HepG2 (cell line): ENCODE results near the gene TTF2. TPM values are rescaled to one million over a fixed set of nuclear protein-coding genes. Genes with fewer than 3 reads are reported as not detected.

Experiments used
- CERS6 ChIP-seq: sonication (generic); formaldehyde crosslinking; IDR thresholded peaks from 2 replicates; pipeline ENCODE4 v1.5.0; 2020; ENCODE audit warnings: missing genetic modification reagents
- FOXO4 ChIP-seq: sonication (generic); formaldehyde crosslinking; conservative IDR thresholded peaks from 2 replicates; pipeline ENCODE4 v1.8.1; 2023; ENCODE audit warnings: missing genetic modification reagents
- HNF1B ChIP-seq: sonication (generic); formaldehyde crosslinking; IDR thresholded peaks from 2 replicates; pipeline ENCODE4 v1.5.1; 2020; ENCODE audit warnings: mild to moderate bottlenecking, moderate library complexity, missing genetic modification reagents
- HNRNPLL ChIP-seq: fragments of 200-400 bp; formaldehyde crosslinking; IDR thresholded peaks from 2 replicates; pipeline ENCODE4 v1.6.1; 2017; ENCODE audit warnings: mild to moderate bottlenecking, low read depth, low read length; ENCODE audit not compliant: poor library complexity, severe bottlenecking
- HOXA9 ChIP-seq: sonication (generic); formaldehyde crosslinking; IDR thresholded peaks from 2 replicates; pipeline ENCODE4 v1.8.1; 2022; ENCODE audit warnings: missing genetic modification reagents, mild to moderate bottlenecking, moderate library complexity, borderline replicate concordance
- IRF1 ChIP-seq: sonication (generic); formaldehyde crosslinking; IDR thresholded peaks from 2 replicates; pipeline ENCODE4 v1.4.0; 2020; ENCODE audit warnings: low read depth, mild to moderate bottlenecking, missing genetic modification reagents
- MAFG ChIP-seq: sonication (generic); formaldehyde crosslinking; IDR thresholded peaks from 2 replicates; pipeline ENCODE4 v1.5.1; 2020; ENCODE audit warnings: mild to moderate bottlenecking, missing genetic modification reagents
- MATR3 ChIP-seq: sonication (generic); formaldehyde crosslinking; IDR thresholded peaks from 2 replicates; pipeline ENCODE4 v1.4.0; 2020; ENCODE audit warnings: missing genetic modification reagents
- MLLT10 ChIP-seq: sonication (generic); formaldehyde crosslinking; IDR thresholded peaks from 2 replicates; pipeline ENCODE4 v1.4.0; 2020; ENCODE audit warnings: missing genetic modification reagents
- NFIC ChIP-seq: IDR thresholded peaks from 2 replicates; pipeline ENCODE4 v1.6.1; 2012; ENCODE audit warnings: mild to moderate bottlenecking, low read length, inconsistent platforms
- NR2F6 ChIP-seq, 2 experiments: IDR thresholded peaks; 2 replicates each; pipeline ENCODE4 v1.6.1; 2016; ENCODE audit warnings: antibody characterized with exemption in 1 of 2, mild to moderate bottlenecking in 1 of 2
- PBX2 ChIP-seq: IDR thresholded peaks from 2 replicates; pipeline ENCODE4 v1.6.1; 2016; ENCODE audit warnings: control low read depth
- SP140L ChIP-seq: sonication (generic); formaldehyde crosslinking; IDR thresholded peaks from 2 replicates; pipeline ENCODE4 v1.4.0; 2020; ENCODE audit warnings: missing genetic modification reagents, borderline replicate concordance
- STAT5B ChIP-seq: sonication (generic); formaldehyde crosslinking; IDR thresholded peaks from 2 replicates; pipeline ENCODE4 v1.4.0; 2020; ENCODE audit warnings: missing genetic modification reagents
- THYN1 ChIP-seq: sonication (generic); formaldehyde crosslinking; IDR thresholded peaks from 2 replicates; pipeline ENCODE4 v1.8.1; 2023; ENCODE audit warnings: low read depth, mild to moderate bottlenecking, moderate library complexity, missing genetic modification reagents, borderline replicate concordance
- ZNF225 ChIP-seq: sonication (generic); formaldehyde crosslinking; IDR thresholded peaks from 2 replicates; pipeline ENCODE4 v1.4.0; 2020; ENCODE audit warnings: mild to moderate bottlenecking, missing genetic modification reagents
- ZNF510 ChIP-seq: sonication (generic); formaldehyde crosslinking; IDR thresholded peaks from 2 replicates; pipeline ENCODE4 v1.4.0; 2020; ENCODE audit warnings: low read depth, mild to moderate bottlenecking, missing genetic modification reagents
- ZNF598 ChIP-seq: sonication (generic); formaldehyde crosslinking; IDR thresholded peaks from 2 replicates; pipeline ENCODE4 v1.5.1; 2020; ENCODE audit warnings: mild to moderate bottlenecking, missing genetic modification reagents, borderline replicate concordance
- ZNF616 ChIP-seq: sonication (generic); formaldehyde crosslinking; IDR thresholded peaks from 2 replicates; pipeline ENCODE4 v1.5.0; 2020; ENCODE audit warnings: low read depth, mild to moderate bottlenecking, missing genetic modification reagents
- ZNF652 ChIP-seq: IDR thresholded peaks from 2 replicates; pipeline ENCODE4 v1.6.1; 2016; ENCODE audit warnings: low read depth, borderline replicate concordance
- ZNF841 ChIP-seq: sonication (generic); formaldehyde crosslinking; IDR thresholded peaks from 2 replicates; pipeline ENCODE4 v1.8.1; 2023; ENCODE audit warnings: missing genetic modification reagents, borderline replicate concordance
- polyA plus RNA-seq, 8 experiments: library from polyadenylated mRNA; depleted of rRNA in 3 of 8; stranded (reverse) in 7 of 8; unstranded in 1 of 8; fragments of >200 nt; fragmentation: Illumina TruSeq in 4 of 8; extraction: Trizol in 4 of 8; gene quantifications; 2 replicates each; pipeline versions ENCODE4 v1.2.1 to v1.2.3, GENCODE V29; 2011 to 2016; ENCODE audit warnings: low read depth in 4 of 8, missing spikeins in 1 of 8, mixed read lengths in 1 of 8; ENCODE audit not compliant: insufficient read depth in 1 of 8
- total RNA-seq, 5 experiments: library from RNA; depleted of rRNA; stranded (reverse); fragments of >200 nt; fragmentation: Illumina TruSeq; extraction: Trizol; gene quantifications; 2 replicates each; pipeline ENCODE4 v1.2.3, GENCODE V29; 2016; ENCODE audit warnings: low read depth in 1 of 5

The TTF2 gene
- total and polyA plus RNA-seq, 2 of the 13 experiments (the other 11 are each of a cell fraction or from before 2014, with no cell fraction given), result 12.8 to 48.9 TPM

GRCh38 chr1:117059678-117060440, at the start of gene TTF2 (continued):
- TF ChIP-seq FOXO4 (CRISPR knock-in tag) (no peak), HOXA9 (CRISPR knock-in tag) (no peak), ZNF598 (0 out of 2 replicates have a peak, but pooled peaks have one; percentile 3), ZNF616 (CRISPR knock-in tag) (no peak), MLLT10 (CRISPR knock-in tag) (no peak), NR2F6 (IDR thresholded peaks at IDR 0.05) (0 out of 2 replicates have a peak, but pooled peaks have one; percentile 16), NR2F6 (CRISPR knock-in tag; IDR thresholded peaks at IDR 0.05) (no peak), HNRNPLL (peak; percentile 7), ZNF841 (CRISPR knock-in tag) (no peak), THYN1 (no peak), MAFG (CRISPR knock-in tag) (no peak), CERS6 (CRISPR knock-in tag) (no peak), NFIC (no peak), ZNF652 (CRISPR knock-in tag) (no peak), ZNF510 (CRISPR knock-in tag) (no peak), PBX2 (CRISPR knock-in tag) (no peak), STAT5B (CRISPR knock-in tag) (no peak), MATR3 (CRISPR knock-in tag) (no peak), IRF1 (no peak), SP140L (CRISPR knock-in tag) (no peak), HNF1B (CRISPR knock-in tag) (no peak), ZNF225 (CRISPR knock-in tag) (no peak; the same call in 1 of the 2 replicates)
